PC-3 (cell line): ENCODE measurements around the gene SNED1. TPM values are rescaled to one million over a fixed set of nuclear protein-coding genes. Genes with fewer than 3 reads are reported as not detected.

Experiments
- ATAC-seq: fragments of 200-7000 bp; cut with Tn5 transposase; 2 replicates; pipeline ENCODE4 v1.9.1; 2020; ENCODE audit warnings: mild to moderate bottlenecking, moderate library complexity
- BruUV-seq: library from RNA; stranded (reverse); fragments of 400-500 nt; replicated peaks from 2 replicates; lab custom pipeline; 2021; lab: Mats Ljungman, UMichigan
- CTCF ChIA-PET: fragments of 300-600 bp; sonication (Branson Sonifier 250); formaldehyde crosslinking; loops from one replicate; lab custom pipeline; 2022; ENCODE audit warnings: antibody characterized with exemption; lab: Charles Lee
- POLR2A ChIA-PET: fragments of 300-600 bp; sonication (Branson Sonifier 250); formaldehyde crosslinking; loops from one replicate; lab custom pipeline; 2022; ENCODE audit warnings: antibody characterized with exemption; ENCODE audit not compliant: unreplicated experiment; lab: Charles Lee
- DNase-seq: peaks from one replicate; pipeline ENCODE4 v3.0.0-alpha.2; 2015
- H2AFZ ChIP-seq: fragments of 300-600 bp; sonication (generic); 2 replicates; pipeline ENCODE4 v1.6.0; 2016; ENCODE audit warnings: antibody characterized with exemption, low read length
- H3F3A ChIP-seq: fragments of 300-600 bp; sonication (generic); one replicate; pipeline ENCODE4 v1.6.0; 2017; ENCODE audit warnings: antibody characterized with exemption, low read length, control low read depth, mild to moderate bottlenecking; ENCODE audit not compliant: unreplicated experiment
- H3K27ac ChIP-seq: fragments of 300-600 bp; sonication (generic); 2 replicates; pipeline ENCODE4 v1.5.1; 2016; ENCODE audit warnings: mild to moderate bottlenecking, low read length
- H3K27me3 ChIP-seq: fragments of 300-600 bp; sonication (generic); 2 replicates; pipeline ENCODE4 v1.6.1; 2016; ENCODE audit warnings: low read length, mixed read lengths
- H3K36me3 ChIP-seq: fragments of 300-600 bp; sonication (generic); 2 replicates; pipeline ENCODE4 v1.6.1; 2016; ENCODE audit warnings: low read depth, mixed run types, low read length, mixed read lengths
- H3K4me1 ChIP-seq: fragments of 300-600 bp; sonication (generic); 2 replicates; pipeline ENCODE4 v1.5.1; 2016; ENCODE audit warnings: low read length; ENCODE audit not compliant: insufficient read depth
- H3K4me2 ChIP-seq: fragments of 300-600 bp; sonication (generic); 2 replicates; pipeline ENCODE4 v1.6.0; 2016; ENCODE audit warnings: low read length
- H3K4me3 ChIP-seq: fragments of 300-600 bp; sonication (generic); 2 replicates; pipeline ENCODE4 v1.5.1; 2016; ENCODE audit warnings: mild to moderate bottlenecking, low read length, mixed read lengths
- H3K79me2 ChIP-seq: fragments of 300-600 bp; sonication (generic); 2 replicates; pipeline ENCODE4 v1.6.1; 2017; ENCODE audit warnings: low read length, mixed read lengths
- H3K9ac ChIP-seq: fragments of 300-600 bp; sonication (generic); 2 replicates; pipeline ENCODE4 v1.6.0; 2016; ENCODE audit warnings: mild to moderate bottlenecking, low read length
- H3K9me2 ChIP-seq: fragments of 300-600 bp; sonication (generic); replicated peaks from 2 replicates; pipeline ENCODE4 v1.6.1; 2016; ENCODE audit warnings: mixed run types, low read length, mixed read lengths
- H3K9me3 ChIP-seq: fragments of 300-600 bp; sonication (generic); 2 replicates; pipeline ENCODE4 v1.6.1; 2016; ENCODE audit warnings: low read length, mixed read lengths
- H4K20me1 ChIP-seq: fragments of 300-600 bp; sonication (generic); 2 replicates; pipeline ENCODE4 v1.6.1; 2016; ENCODE audit warnings: low read length, mixed read lengths
- EZH2 ChIP-seq: fragments of 300-600 bp; sonication (generic); IDR thresholded peaks from one replicate; pipeline ENCODE4 v1.6.1; 2017; ENCODE audit warnings: antibody characterized with exemption, mild to moderate bottlenecking, low read length; ENCODE audit not compliant: unreplicated experiment
- EZH2phosphoT487 ChIP-seq: fragments of 300-600 bp; sonication (generic); IDR thresholded peaks from 2 replicates; pipeline ENCODE4 v1.6.1; 2018; ENCODE audit warnings: mild to moderate bottlenecking, antibody characterized with exemption, low read length, borderline replicate concordance
- intact Hi-C: fragments of 100-400 bp; cut with micrococcal nuclease; formaldehyde crosslinking; loops from 2 replicates; pipeline ENCODE4 v1.9.0; 2023
- total RNA-seq: library from RNA; depleted of rRNA; stranded (reverse); fragments of >200 nt; gene quantifications from 2 replicates; pipeline ENCODE4 v1.2.3, GENCODE V29; 2014
- TF ChIP-seq, protein P1 (sequence below): fragments of 300-600 bp; sonication (generic); conservative IDR thresholded peaks from 2 replicates; pipeline ENCODE4 v1.5.1; 2017; ENCODE audit warnings: antibody characterized with exemption, low read depth, mild to moderate bottlenecking, low read length

Gene SNED1
- total RNA-seq, 1 experiment from 2014 or later = 0.66 TPM

DNA sequence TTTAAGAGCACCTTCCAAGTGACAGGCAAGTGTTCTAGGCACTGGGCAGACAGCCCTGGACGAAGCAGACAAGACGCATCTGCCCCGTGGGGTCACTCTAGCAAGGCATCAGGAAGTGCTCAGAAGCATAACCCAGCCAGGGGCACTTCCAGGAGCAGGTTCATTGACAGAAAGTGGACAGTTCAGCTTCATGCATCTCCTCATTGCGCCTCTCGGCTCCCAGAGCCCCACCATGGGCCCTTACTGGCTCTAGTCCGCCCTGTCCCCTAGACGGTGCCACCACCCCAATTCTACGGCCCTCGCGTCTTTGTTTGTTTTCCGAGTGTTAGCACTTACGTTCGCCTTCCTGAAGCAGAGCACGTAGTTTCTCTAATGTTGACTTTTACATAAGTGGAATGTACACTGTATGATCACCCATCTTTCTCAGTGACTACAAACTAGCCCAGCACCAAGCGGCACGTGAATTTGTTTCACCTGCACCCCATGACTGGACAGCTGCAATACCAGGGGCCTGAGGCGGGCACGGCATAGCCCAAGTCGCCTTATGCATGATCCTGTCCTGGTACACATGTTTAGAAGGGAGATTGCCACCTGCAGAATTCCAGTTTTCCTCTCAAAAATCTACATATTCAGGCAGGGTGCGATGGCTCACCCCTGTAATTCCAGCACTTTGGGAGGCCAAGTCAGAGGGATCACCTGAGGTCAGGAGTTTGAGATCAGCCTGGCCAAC is 33.2 kb downstream of the SNED1 start:
- Histone ChIP-seq H3K9ac (no peak overlapping the region), H3K4me3 (no peak overlapping the region), H3K36me3 (no peaks in the 10 kb centered on the region), H2AFZ (no peak overlapping the region), H3K79me2 (no peaks in the 10 kb centered on the region), H3K27ac (no peak overlapping the region), H3K27me3 (no peaks in the 10 kb centered on the region), H3K9me2 (no peaks in the 10 kb centered on the region), H3K9me3 (peaks cover 1% of the 10 kb centered on the region), H4K20me1 (no peaks in the 10 kb centered on the region), H3F3A (no peaks in the 10 kb centered on the region), H3K4me2 (no peak overlapping the region), H3K4me1 (peaks cover 5% of the 10 kb centered on the region; the same call in 1 of the 2 replicates)
- ChIA-PET CTCF (no interaction called here), POLR2A (no interaction called here)
- intact Hi-C loops = no loop called here
- TF ChIP-seq EZH2phosphoT487 (no peak), EZH2 (no peak)
- TF ChIP-seq, protein P1, sequence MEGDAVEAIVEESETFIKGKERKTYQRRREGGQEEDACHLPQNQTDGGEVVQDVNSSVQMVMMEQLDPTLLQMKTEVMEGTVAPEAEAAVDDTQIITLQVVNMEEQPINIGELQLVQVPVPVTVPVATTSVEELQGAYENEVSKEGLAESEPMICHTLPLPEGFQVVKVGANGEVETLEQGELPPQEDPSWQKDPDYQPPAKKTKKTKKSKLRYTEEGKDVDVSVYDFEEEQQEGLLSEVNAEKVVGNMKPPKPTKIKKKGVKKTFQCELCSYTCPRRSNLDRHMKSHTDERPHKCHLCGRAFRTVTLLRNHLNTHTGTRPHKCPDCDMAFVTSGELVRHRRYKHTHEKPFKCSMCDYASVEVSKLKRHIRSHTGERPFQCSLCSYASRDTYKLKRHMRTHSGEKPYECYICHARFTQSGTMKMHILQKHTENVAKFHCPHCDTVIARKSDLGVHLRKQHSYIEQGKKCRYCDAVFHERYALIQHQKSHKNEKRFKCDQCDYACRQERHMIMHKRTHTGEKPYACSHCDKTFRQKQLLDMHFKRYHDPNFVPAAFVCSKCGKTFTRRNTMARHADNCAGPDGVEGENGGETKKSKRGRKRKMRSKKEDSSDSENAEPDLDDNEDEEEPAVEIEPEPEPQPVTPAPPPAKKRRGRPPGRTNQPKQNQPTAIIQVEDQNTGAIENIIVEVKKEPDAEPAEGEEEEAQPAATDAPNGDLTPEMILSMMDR = no peak
- no peak for DNase-seq
- no peak for ATAC-seq
- no TSS peak for BruUV-seq

DNA sequence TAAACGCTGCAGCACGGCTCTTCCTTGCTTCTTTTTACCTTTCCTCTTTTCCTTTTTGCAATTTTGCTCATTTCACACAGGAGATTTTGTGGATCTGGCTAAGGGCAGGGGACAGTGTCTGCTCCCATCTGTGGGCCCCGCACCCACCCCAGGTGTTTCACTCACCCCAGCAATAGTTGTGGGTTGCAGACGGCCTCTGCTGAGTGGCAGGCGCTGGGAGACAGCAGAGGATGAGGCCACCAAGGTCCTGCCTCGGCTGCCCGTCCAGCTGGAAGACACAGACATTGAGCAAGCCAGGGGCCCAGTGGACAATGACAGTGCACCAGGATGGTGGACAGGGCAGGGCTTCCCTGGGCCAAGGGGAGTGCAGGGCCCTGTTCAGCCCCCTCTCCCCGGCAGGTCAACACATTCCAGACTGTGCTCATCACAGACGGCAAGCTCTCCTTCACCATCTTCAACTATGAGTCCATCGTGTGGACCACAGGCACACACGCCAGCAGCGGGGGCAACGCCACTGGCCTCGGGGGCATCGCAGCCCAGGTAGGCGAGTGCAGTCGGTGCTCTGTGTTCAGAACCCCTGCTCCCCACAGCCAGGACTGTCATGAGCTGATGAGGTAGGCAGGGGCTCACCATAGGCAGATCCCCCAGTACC is 35.0 kb downstream of the SNED1 start:
- ChIA-PET CTCF (no interaction called here), POLR2A (no interaction called here)
- no peak overlapping the region for H3K27ac ChIP-seq
- ATAC-seq (no peak), DNase-seq (no peak)
- no peaks in the 10 kb centered on the region for H3F3A ChIP-seq
- H3K9me3 ChIP-seq = no peaks in the 10 kb centered on the region
- no peak overlapping the region for H3K9ac ChIP-seq
- no peaks in the 10 kb centered on the region for H3K79me2 ChIP-seq
- H3K27me3 ChIP-seq = no peaks in the 10 kb centered on the region
- H2AFZ ChIP-seq = no peak overlapping the region
- no peaks in the 10 kb centered on the region for H3K9me2 ChIP-seq
- TF ChIP-seq, protein P1 = no peak
- no peak for TF ChIP-seq EZH2phosphoT487
- no peak for TF ChIP-seq EZH2
- no peaks in the 10 kb centered on the region for H4K20me1 ChIP-seq
- no peaks in the 10 kb centered on the region for H3K36me3 ChIP-seq
- no peak overlapping the region for H3K4me2 ChIP-seq
- intact Hi-C loops = no loop called here
- H3K4me3 ChIP-seq = no peak overlapping the region
- H3K4me1 ChIP-seq = peaks cover 9% of the 10 kb centered on the region; the same call in 1 of the 2 replicates
- no TSS peak for BruUV-seq

DNA sequence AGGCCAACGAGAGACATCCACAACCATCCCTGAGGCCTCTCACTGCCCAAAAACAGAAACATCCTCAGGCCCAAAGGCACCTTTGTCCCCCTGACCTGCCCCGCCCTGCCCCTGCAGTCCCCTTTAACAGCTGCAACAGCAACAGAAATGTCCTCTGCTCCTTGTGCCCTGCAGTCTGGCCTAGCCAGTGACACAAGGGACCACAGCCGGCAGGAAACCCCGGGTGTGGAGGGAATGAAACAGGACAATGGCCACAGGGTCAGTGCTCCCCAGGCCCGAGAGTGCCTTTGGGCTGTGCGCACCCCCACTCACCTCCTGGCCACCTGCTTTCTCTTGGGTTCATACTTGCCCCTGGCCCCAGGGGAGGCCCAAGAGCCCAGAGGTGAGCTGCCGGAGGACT is 35.6 kb downstream of the SNED1 start:
- H4K20me1 ChIP-seq = no peaks in the 10 kb centered on the region
- H3K4me3 ChIP-seq = no peak overlapping the region
- no peak overlapping the region for H3K27ac ChIP-seq
- H2AFZ ChIP-seq = no peak overlapping the region
- H3F3A ChIP-seq = no peaks in the 10 kb centered on the region
- no peaks in the 10 kb centered on the region for H3K9me3 ChIP-seq
- TF ChIP-seq EZH2 (no peak), EZH2phosphoT487 (no peak)
- TF ChIP-seq, protein P1 = no peak
- DNase-seq (no peak), ATAC-seq (no peak)
- peaks cover 9% of the 10 kb centered on the region; the same call in 1 of the 2 replicates for H3K4me1 ChIP-seq
- BruUV-seq = no TSS peak
- intact Hi-C loops = no loop called here
- no peaks in the 10 kb centered on the region for H3K27me3 ChIP-seq
- ChIA-PET POLR2A (no interaction called here), CTCF (no interaction called here)
- H3K79me2 ChIP-seq = no peaks in the 10 kb centered on the region
- no peaks in the 10 kb centered on the region for H3K36me3 ChIP-seq
- no peaks in the 10 kb centered on the region for H3K9me2 ChIP-seq
- H3K4me2 ChIP-seq = no peak overlapping the region
- no peak overlapping the region for H3K9ac ChIP-seq
